ENCODE results near the gene NGF.

- TF ChIP-seq RFX5 (IDR thresholded peaks at IDR 0.05; ENCODE audit: low read depth, low read length), result no peak
- no peak for TF ChIP-seq CTCF (conservative IDR thresholded peaks at IDR 0.05; ENCODE audit: low read depth, low read length)
- no peak for TF ChIP-seq MAFK (IDR thresholded peaks at IDR 0.05; ENCODE audit: low read depth, low read length)
- TF ChIP-seq POLR2A (IDR thresholded peaks at IDR 0.05; ENCODE audit: low read depth, low read length), result no peak
Observed at GRCh38 chr1:115251856-115252255, 86.2 kb downstream of the NGF start.

All from IMR-90 (cell line).